Skeletal muscle tissue (tissue), 4 donors: ENCODE results near the gene DCP2. TPM values are rescaled to one million over a fixed set of nuclear protein-coding genes. Genes with fewer than 3 reads are reported as not detected.

Experiments
- H3K27ac ChIP-seq: one replicate; pipeline ENCODE4 v1.7.0; 2013; ENCODE audit warnings: mild to moderate bottlenecking, low read depth, low read length, inconsistent platforms
- H3K27me3 ChIP-seq, 3 donors: one replicate each; pipeline ENCODE4 v1.7.0; 2013; ENCODE audit warnings: low read length in 3 of 3; ENCODE audit not compliant: control insufficient read depth in 3 of 3, insufficient read depth in 3 of 3
- H3K36me3 ChIP-seq, 3 donors: one replicate each; pipeline ENCODE4 v1.7.0; 2013; ENCODE audit warnings: low read length in 3 of 3; ENCODE audit not compliant: control insufficient read depth in 3 of 3, insufficient read depth in 3 of 3
- H3K4me1 ChIP-seq, 3 donors: one replicate each; pipeline ENCODE4 v1.7.0; 2013; ENCODE audit warnings: low read length in 3 of 3, mild to moderate bottlenecking in 3 of 3; ENCODE audit not compliant: control insufficient read depth in 3 of 3, insufficient read depth in 3 of 3
- H3K4me3 ChIP-seq, 3 donors: one replicate each; pipeline ENCODE4 v1.7.0; 2013; ENCODE audit warnings: low read length in 3 of 3
- H3K9ac ChIP-seq, 3 donors: one replicate each; pipeline ENCODE4 v1.7.0; 2013; ENCODE audit warnings: low read length in 3 of 3, mild to moderate bottlenecking in 3 of 3, moderate library complexity in 2 of 3, low read depth in 1 of 3
- H3K9me3 ChIP-seq, 3 donors: one replicate each; pipeline ENCODE4 v1.7.0; 2013; ENCODE audit warnings: low read length in 3 of 3; ENCODE audit not compliant: control insufficient read depth in 3 of 3
- total RNA-seq: library from RNA; depleted of rRNA; stranded (reverse); fragments of >200 nt; gene quantifications from one replicate; pipeline ENCODE4 v1.2.3, GENCODE V29; 2014
- donor health status: Osteomylitis.

The DCP2 gene
- total RNA-seq, 1 donor from 2014 or later: 48.5 TPM

DNA sequence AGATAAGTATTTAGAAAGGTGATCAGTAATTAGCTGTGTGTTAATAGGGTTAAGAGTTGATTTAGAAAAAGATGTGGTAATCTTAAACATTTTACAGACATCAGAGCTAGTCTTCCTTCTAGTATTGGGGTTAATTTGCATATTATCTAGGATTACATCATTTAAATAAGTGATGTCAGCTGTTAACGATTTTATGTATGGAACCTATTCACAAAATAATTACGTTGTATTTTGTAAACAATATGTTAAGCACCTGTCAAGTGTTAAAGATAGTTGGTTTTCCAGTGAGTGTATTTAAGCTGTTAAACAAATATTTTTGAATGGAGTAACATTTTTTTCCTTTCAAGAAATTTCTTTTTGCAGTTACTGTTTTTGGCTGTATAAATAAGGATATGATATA lies 2.2 kb downstream of the DCP2 start:
- H3K9ac ChIP-seq: no peak overlapping the region
- H3K36me3 ChIP-seq: no peaks in the 10 kb centered on the region
- peaks cover 16 to 27% (median 19%) of the 10 kb centered on the region in 3 donors for H3K4me1 ChIP-seq
- H3K9me3 ChIP-seq: no peaks in the 10 kb centered on the region
- H3K27me3 ChIP-seq: no peaks in the 10 kb centered on the region
- H3K27ac ChIP-seq: no peak overlapping the region
- H3K4me3 ChIP-seq: peak overlapping the region in 1 of 3 donors; percentile 51

DNA sequence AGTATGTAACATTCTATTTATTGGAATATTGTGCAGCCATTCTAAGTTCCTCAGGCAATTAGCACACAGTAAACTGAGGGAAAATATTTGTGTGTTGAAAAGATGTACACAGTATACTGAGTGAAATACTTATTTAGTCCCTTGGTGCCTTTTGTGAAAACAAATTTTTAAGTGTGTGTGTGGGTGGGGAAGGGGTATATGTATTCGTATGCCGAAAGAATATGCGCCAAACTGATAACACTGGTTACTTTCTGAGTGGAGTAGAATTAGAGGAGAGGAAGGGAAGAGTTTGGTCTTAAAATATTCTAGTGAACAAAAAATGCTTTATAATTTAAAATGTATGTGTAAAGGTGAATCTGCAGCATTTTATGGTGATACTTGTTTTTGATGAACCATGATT lies 3.1 kb downstream of the DCP2 start:
- Histone ChIP-seq H3K27me3 (no peaks in the 10 kb centered on the region), H3K9ac (peak overlapping the region; percentile 5 to 59 (median 36)), H3K36me3 (no peaks in the 10 kb centered on the region), H3K27ac (no peak overlapping the region), H3K9me3 (no peaks in the 10 kb centered on the region), H3K4me3 (no peak overlapping the region), H3K4me1 (peaks cover 20 to 27% (median 22%) of the 10 kb centered on the region in 3 donors)

GRCh38 chr5:112983363-112983762 lies 6.8 kb downstream of the DCP2 start:
- H3K4me1 ChIP-seq: peaks cover 11 to 19% (median 15%) of the 10 kb centered on the region in 3 donors
- H3K9me3 ChIP-seq: no peaks in the 10 kb centered on the region
- H3K9ac ChIP-seq: no peak overlapping the region
- no peaks in the 10 kb centered on the region for H3K27me3 ChIP-seq
- no peak overlapping the region for H3K4me3 ChIP-seq
- peaks cover 0 to 3% (median 0%) of the 10 kb centered on the region in 3 donors for H3K36me3 ChIP-seq
- H3K27ac ChIP-seq: no peak overlapping the region

GRCh38 chr5:112986224-112986623 lies 9.6 kb downstream of the DCP2 start:
- Histone ChIP-seq H3K4me3 (no peak overlapping the region), H3K27me3 (no peaks in the 10 kb centered on the region), H3K36me3 (peaks cover 0 to 4% (median 3%) of the 10 kb centered on the region in 3 donors), H3K9ac (no peak overlapping the region), H3K9me3 (no peaks in the 10 kb centered on the region), H3K27ac (no peak overlapping the region), H3K4me1 (peaks cover 5 to 12% (median 6%) of the 10 kb centered on the region in 3 donors)

DNA sequence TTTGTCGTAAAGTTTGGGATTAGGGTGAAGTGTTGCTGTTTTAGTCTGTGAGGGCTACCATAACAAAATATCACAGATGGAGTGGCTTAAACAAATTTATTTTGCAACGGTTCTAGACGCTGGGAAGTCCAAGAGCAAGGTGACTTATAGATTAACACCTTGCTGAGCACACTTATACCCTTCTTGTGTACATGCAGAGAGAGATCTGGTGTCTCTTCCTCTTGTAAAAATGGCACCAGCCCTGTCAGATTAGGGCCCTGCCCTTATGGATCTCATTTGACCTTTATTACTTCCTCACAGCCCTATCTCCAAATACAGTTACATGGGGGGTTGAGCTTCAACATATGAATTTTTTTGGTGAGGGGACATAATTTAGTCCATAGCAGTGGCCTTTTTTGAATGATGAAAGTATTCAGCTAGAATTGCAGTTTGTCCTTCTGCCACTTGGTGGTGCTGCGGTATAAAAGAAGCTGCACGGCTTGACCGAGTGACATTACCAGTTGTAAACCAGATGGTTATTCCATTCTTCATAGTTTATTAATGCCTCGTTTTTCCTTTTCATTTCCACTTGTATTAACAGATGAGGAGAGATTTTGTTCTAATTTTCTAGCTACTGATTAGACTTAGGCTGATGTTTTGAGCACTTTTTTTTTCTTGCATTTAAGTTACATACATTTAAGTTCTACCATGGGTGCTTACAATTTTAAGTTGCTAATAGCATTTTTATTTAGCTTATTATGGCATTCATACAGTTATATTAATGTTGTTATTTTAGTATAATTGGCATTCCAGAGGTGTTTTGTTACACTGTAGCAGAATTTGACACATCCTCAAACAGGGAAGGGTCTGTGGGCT lies 19.4 kb downstream of the DCP2 start:
- H3K36me3 ChIP-seq: peaks cover 0 to 9% (median 0%) of the 10 kb centered on the region in 3 donors
- no peak overlapping the region for H3K4me3 ChIP-seq
- H3K4me1 ChIP-seq: peaks cover 0 to 5% (median 0%) of the 10 kb centered on the region in 3 donors
- no peak overlapping the region for H3K27ac ChIP-seq
- H3K9ac ChIP-seq: no peak overlapping the region
- no peaks in the 10 kb centered on the region for H3K27me3 ChIP-seq
- H3K9me3 ChIP-seq: no peaks in the 10 kb centered on the region

GRCh38 chr5:112996830-112997374 lies 20.3 kb downstream of the DCP2 start:
- no peak overlapping the region for H3K27ac ChIP-seq
- H3K9me3 ChIP-seq: no peaks in the 10 kb centered on the region
- peaks cover 0 to 17% (median 5%) of the 10 kb centered on the region in 3 donors for H3K36me3 ChIP-seq

DNA sequence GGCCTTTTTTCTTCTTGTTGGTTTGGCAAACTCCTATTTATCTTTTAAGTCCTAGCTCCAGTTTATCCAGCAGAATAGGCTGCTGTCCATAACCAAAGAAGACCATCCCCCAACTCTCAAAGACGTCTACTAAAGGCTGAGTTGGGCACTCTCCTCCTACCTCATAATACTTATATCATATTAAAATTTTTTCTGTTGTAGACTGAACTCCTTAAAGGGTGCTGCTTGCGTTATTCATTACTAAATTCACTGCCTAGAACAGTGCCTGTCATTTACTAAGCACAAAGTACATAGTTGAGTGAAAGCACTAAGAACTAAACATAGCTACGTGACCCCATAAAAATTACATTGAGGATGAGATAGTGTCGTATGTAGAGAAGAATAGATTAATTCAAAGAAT lies 21.7 kb downstream of the DCP2 start:
- H3K27me3 ChIP-seq: no peaks in the 10 kb centered on the region
- H3K36me3 ChIP-seq: peaks cover 7 to 29% (median 18%) of the 10 kb centered on the region in 3 donors
- no peak overlapping the region for H3K27ac ChIP-seq
- H3K4me1 ChIP-seq: peaks cover 0 to 5% (median 0%) of the 10 kb centered on the region in 3 donors
- H3K9me3 ChIP-seq: no peaks in the 10 kb centered on the region
- H3K9ac ChIP-seq: no peak overlapping the region
- H3K4me3 ChIP-seq: no peak overlapping the region

More at GRCh38 chr5:112996830-112997374, 20.3 kb downstream of the DCP2 start:
- H3K27me3 ChIP-seq: no peaks in the 10 kb centered on the region
- H3K9ac ChIP-seq: no peak overlapping the region
- H3K4me3 ChIP-seq: no peak overlapping the region
- H3K4me1 ChIP-seq: peaks cover 0 to 5% (median 0%) of the 10 kb centered on the region in 3 donors

GRCh38 chr5:113000466-113000865 lies 23.9 kb downstream of the DCP2 start:
- no peak overlapping the region for H3K4me3 ChIP-seq
- H3K27me3 ChIP-seq: no peaks in the 10 kb centered on the region
- H3K27ac ChIP-seq: no peak overlapping the region
- H3K4me1 ChIP-seq: peaks cover 0 to 5% (median 0%) of the 10 kb centered on the region in 3 donors
- no peaks in the 10 kb centered on the region for H3K9me3 ChIP-seq
- peaks cover 8 to 36% (median 20%) of the 10 kb centered on the region in 3 donors for H3K36me3 ChIP-seq
- no peak overlapping the region for H3K9ac ChIP-seq

DNA sequence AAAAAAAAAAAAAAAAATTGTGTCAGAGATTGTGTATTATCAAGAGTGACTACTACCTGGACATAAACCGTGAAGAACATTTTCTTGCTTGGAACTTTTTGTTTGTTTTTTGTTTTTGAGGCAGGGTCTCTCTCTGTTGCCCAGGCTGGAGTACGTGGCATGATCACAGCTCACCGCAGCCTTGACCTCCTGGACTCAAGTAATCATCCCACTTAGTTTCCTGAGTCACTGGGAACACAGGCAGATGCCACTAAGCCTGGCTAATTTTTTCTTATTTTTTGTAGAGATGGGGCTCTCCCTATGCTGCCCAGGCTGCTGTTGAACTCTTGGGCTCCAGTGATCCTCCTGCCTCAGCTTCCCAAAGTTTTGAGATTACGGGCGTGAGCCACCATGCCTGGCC lies 25.8 kb downstream of the DCP2 start:
- Histone ChIP-seq H3K9me3 (no peaks in the 10 kb centered on the region), H3K4me3 (no peak overlapping the region), H3K4me1 (no peaks in the 10 kb centered on the region), H3K27ac (no peak overlapping the region), H3K9ac (no peak overlapping the region), H3K27me3 (no peaks in the 10 kb centered on the region), H3K36me3 (peaks cover 8 to 36% (median 20%) of the 10 kb centered on the region in 3 donors)

DNA sequence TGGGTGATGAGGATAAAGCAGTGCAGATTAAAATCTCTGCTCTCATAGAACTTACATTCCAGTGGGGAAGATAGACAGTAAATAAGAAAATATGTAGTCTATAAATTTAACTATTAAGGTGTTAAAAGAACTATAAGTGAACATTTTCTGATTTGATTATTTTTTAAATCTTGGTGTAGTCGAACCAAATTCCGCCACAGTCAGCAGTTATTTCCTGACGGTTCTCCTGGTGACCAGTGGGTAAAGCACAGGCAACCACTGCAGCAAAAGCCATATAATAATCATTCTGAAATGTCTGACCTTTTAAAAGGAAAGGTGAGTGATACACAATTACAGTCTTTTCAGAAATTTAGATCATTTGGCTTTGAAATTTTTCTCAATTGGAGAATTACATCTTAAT lies 27.2 kb downstream of the DCP2 start:
- Histone ChIP-seq H3K9me3 (no peaks in the 10 kb centered on the region), H3K27me3 (no peaks in the 10 kb centered on the region), H3K9ac (no peak overlapping the region), H3K36me3 (peaks cover 10 to 36% (median 22%) of the 10 kb centered on the region in 3 donors), H3K27ac (no peak overlapping the region), H3K4me1 (no peaks in the 10 kb centered on the region), H3K4me3 (no peak overlapping the region)
